ENCODE results near the gene SBF1. TPM values are rescaled to one million over a fixed set of nuclear protein-coding genes. Genes with fewer than 3 reads are reported as not detected.

SBF1 gene
- total and polyA plus RNA-seq, 4 donors = 30.1 to 76.9 (median 34.2) TPM

DNA sequence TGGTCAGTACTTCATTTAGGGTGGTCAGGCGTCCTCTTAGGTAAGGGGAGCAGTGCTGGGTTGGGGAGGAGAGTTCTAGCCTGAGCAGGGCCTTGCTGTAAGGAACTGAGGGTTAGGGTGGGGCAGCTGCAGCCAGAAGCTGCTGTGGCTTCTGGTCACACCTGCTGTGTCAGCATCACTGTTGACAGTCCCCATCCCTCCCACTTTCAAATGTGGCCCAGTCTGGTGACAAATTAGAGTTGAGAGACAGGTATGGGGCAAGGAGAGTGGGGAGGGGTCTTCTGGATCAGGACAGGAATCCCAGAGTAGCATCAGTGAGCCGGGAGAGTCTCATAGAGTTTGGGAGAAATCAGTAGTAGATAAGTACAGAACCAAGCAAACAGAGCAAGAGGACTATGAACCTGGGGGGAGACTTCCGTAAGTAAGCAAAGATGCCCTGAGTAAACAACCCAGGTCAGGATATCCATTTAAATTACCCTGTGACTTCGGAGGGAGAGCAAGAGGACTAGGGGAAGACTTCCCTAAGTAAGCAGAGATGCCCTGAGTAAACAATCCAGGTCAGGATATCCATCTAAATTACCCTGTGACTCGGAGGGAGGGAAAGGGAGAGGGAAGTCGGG lies 78.0 kb downstream of the SBF1 start:
- WGBS, 2 donors = 69 to 75% methylated on average over 6 of the region's 6 CpGs
- no peaks in the 10 kb centered on the region for H3K27me3 ChIP-seq (ENCODE audit: control insufficient read depth in 3 of 3, insufficient read depth in 3 of 3, low read length in 2 of 3)
- no peak overlapping the region for H3K9ac ChIP-seq (ENCODE audit: insufficient read depth in 1 of 2, low read length in 2 of 2)
- H3K4me1 ChIP-seq (ENCODE audit: control insufficient read depth in 5 of 5, insufficient read depth in 5 of 5, low read length in 5 of 5) = peaks cover 0 to 9% (median 0%) of the 10 kb centered on the region in 5 donors
- ATAC-seq (ENCODE audit: insufficient read depth, low FRiP score) (no peak), DNase-seq (no peak)
- H3K9me3 ChIP-seq (ENCODE audit: control insufficient read depth in 4 of 4, insufficient read depth in 3 of 4, low read length in 3 of 4) = no peaks in the 10 kb centered on the region
- peaks cover 2 to 25% (median 13%) of the 10 kb centered on the region in 4 donors for H3K36me3 ChIP-seq (ENCODE audit: control insufficient read depth in 4 of 4, insufficient read depth in 4 of 4, low read length in 4 of 4)
- TF ChIP-seq, protein P1, sequence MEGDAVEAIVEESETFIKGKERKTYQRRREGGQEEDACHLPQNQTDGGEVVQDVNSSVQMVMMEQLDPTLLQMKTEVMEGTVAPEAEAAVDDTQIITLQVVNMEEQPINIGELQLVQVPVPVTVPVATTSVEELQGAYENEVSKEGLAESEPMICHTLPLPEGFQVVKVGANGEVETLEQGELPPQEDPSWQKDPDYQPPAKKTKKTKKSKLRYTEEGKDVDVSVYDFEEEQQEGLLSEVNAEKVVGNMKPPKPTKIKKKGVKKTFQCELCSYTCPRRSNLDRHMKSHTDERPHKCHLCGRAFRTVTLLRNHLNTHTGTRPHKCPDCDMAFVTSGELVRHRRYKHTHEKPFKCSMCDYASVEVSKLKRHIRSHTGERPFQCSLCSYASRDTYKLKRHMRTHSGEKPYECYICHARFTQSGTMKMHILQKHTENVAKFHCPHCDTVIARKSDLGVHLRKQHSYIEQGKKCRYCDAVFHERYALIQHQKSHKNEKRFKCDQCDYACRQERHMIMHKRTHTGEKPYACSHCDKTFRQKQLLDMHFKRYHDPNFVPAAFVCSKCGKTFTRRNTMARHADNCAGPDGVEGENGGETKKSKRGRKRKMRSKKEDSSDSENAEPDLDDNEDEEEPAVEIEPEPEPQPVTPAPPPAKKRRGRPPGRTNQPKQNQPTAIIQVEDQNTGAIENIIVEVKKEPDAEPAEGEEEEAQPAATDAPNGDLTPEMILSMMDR (IDR thresholded peaks at IDR 0.05; ENCODE audit: control extremely low read depth, extremely low read depth) = no peak
- H3K4me3 ChIP-seq = no peak overlapping the region
- H3K27ac ChIP-seq (ENCODE audit: low read depth in 1 of 2, low read length in 1 of 2) = no peak overlapping the region

Other genes starting within 250 kb of the SBF1 start
- 10 to 100 TPM; 51.7 to 57.8 TPM for gene TUBGCP6, start 230.0 kb downstream of the SBF1 start, total RNA-seq
- gene TUBGCP6, start 230.0 kb downstream of the SBF1 start, polyA plus RNA-seq = 10 to 100 TPM; 26.5 to 41.1 TPM
- 10 to 100 TPM; 34.2 to 53.7 TPM for gene HDAC10, start 223.8 kb downstream of the SBF1 start, total RNA-seq
- 10 to 100 TPM; 32.2 to 38.3 TPM for gene HDAC10, start 223.8 kb downstream of the SBF1 start, polyA plus RNA-seq
- 10 to 100 TPM; 10.4 to 11.5 TPM for gene MAPK12, start 213.4 kb downstream of the SBF1 start, total RNA-seq
- 10 to 100 TPM; 12.2 to 13.1 TPM for gene MAPK12, start 213.4 kb downstream of the SBF1 start, polyA plus RNA-seq
- gene MAPK11, start 204.7 kb downstream of the SBF1 start, total RNA-seq = 10 to 100 TPM in 1 of 2 donors, 1 to 10 TPM in 1; 8.3 to 15.3 TPM
- gene MAPK11, start 204.7 kb downstream of the SBF1 start, polyA plus RNA-seq = 10 to 100 TPM in 1 of 2 donors, 1 to 10 TPM in 1; 9.9 to 13.9 TPM
- 100 to 1,000 TPM; 212 to 310 TPM for gene PLXNB2, start 167.4 kb downstream of the SBF1 start, total RNA-seq
- gene PLXNB2, start 167.4 kb downstream of the SBF1 start, polyA plus RNA-seq = 100 to 1,000 TPM; 123 to 134 TPM
- 10 to 100 TPM; 10.5 to 26.0 TPM for gene DENND6B, start 148.0 kb downstream of the SBF1 start, total RNA-seq
- 10 to 100 TPM in 1 of 2 donors, 1 to 10 TPM in 1; 8.0 to 14.7 TPM for gene DENND6B, start 148.0 kb downstream of the SBF1 start, polyA plus RNA-seq
- gene PPP6R2, start 131.7 kb downstream of the SBF1 start, total RNA-seq = 10 to 100 TPM; 48.1 to 70.0 TPM
- 10 to 100 TPM; 35.2 to 45.1 TPM for gene PPP6R2, start 131.7 kb downstream of the SBF1 start, polyA plus RNA-seq
- gene ADM2, start 6.5 kb upstream of the SBF1 start, total RNA-seq = 1 to 10 TPM in 1 of 2 donors, under 1 TPM in 1; 0.74 to 5.7 TPM
- gene ADM2, start 6.5 kb upstream of the SBF1 start, polyA plus RNA-seq = 1 to 10 TPM; 2.2 to 3.1 TPM
- gene MIOX, start 11.8 kb upstream of the SBF1 start, total RNA-seq = not detected
- gene MIOX, start 11.8 kb upstream of the SBF1 start, polyA plus RNA-seq = under 1 TPM in 1 of 2 donors, not detected in 1; 0.08 TPM
- gene LMF2, start 32.7 kb upstream of the SBF1 start, total RNA-seq = 10 to 100 TPM; 29.8 to 84.6 TPM
- 10 to 100 TPM; 47.8 to 53.0 TPM for gene LMF2, start 32.7 kb upstream of the SBF1 start, polyA plus RNA-seq
- 10 to 100 TPM; 30.2 to 56.3 TPM for gene NCAPH2, start 33.2 kb upstream of the SBF1 start, total RNA-seq
- 10 to 100 TPM; 27.8 to 64.4 TPM for gene NCAPH2, start 33.2 kb upstream of the SBF1 start, polyA plus RNA-seq
- 1 to 10 TPM in 1 of 2 donors, under 1 TPM in 1; 0.37 to 9.1 TPM for gene SCO2, start 50.6 kb upstream of the SBF1 start, total RNA-seq
- 1 to 10 TPM; 3.0 to 9.3 TPM for gene SCO2, start 50.6 kb upstream of the SBF1 start, polyA plus RNA-seq
- 100 to 1,000 TPM in 1 of 2 donors, 10 to 100 TPM in 1; 52.7 to 367 TPM for gene TYMP, start 55.0 kb upstream of the SBF1 start, total RNA-seq
- gene TYMP, start 55.0 kb upstream of the SBF1 start, polyA plus RNA-seq = 100 to 1,000 TPM in 1 of 2 donors, 10 to 100 TPM in 1; 99.2 to 641 TPM
- 1 to 10 TPM in 1 of 2 donors, under 1 TPM in 1; 0.85 to 1.0 TPM for gene KLHDC7B, start 70.9 kb upstream of the SBF1 start, total RNA-seq
- gene KLHDC7B, start 70.9 kb upstream of the SBF1 start, polyA plus RNA-seq = 1 to 10 TPM in 1 of 2 donors, under 1 TPM in 1; 0.39 to 1.6 TPM
- gene SYCE3, start 87.9 kb upstream of the SBF1 start, total RNA-seq = not detected
- gene SYCE3, start 87.9 kb upstream of the SBF1 start, polyA plus RNA-seq = 1 to 10 TPM; 1.1 to 1.7 TPM
- 10 to 100 TPM in 1 of 2 donors, 1 to 10 TPM in 1; 5.7 to 21.2 TPM for gene CPT1B, start 103.4 kb upstream of the SBF1 start, total RNA-seq
- 10 to 100 TPM; 11.8 to 14.5 TPM for gene CPT1B, start 103.4 kb upstream of the SBF1 start, polyA plus RNA-seq
- gene CHKB, start 107.8 kb upstream of the SBF1 start, total RNA-seq = 10 to 100 TPM; 59.4 to 87.3 TPM
- 100 to 1,000 TPM in 1 of 2 donors, 10 to 100 TPM in 1; 62.4 to 142 TPM for gene CHKB, start 107.8 kb upstream of the SBF1 start, polyA plus RNA-seq
- 1 to 10 TPM; 1.2 to 2.7 TPM for gene MAPK8IP2, start 125.8 kb upstream of the SBF1 start, total RNA-seq
- 1 to 10 TPM in 1 of 2 donors, under 1 TPM in 1; 0.91 to 1.1 TPM for gene MAPK8IP2, start 125.8 kb upstream of the SBF1 start, polyA plus RNA-seq
- 10 to 100 TPM; 21.2 to 57.7 TPM for gene ARSA, start 153.1 kb upstream of the SBF1 start, total RNA-seq
- gene ARSA, start 153.1 kb upstream of the SBF1 start, polyA plus RNA-seq = 10 to 100 TPM; 34.7 to 46.3 TPM
- 10 to 100 TPM; 17.1 to 44.0 TPM for gene SHANK3, start 197.8 kb upstream of the SBF1 start, total RNA-seq
- 10 to 100 TPM; 15.5 to 28.5 TPM for gene SHANK3, start 197.8 kb upstream of the SBF1 start, polyA plus RNA-seq